Measurements from ENCODE around the gene IMMP1L. TPM values are rescaled to one million over a fixed set of nuclear protein-coding genes. Genes with fewer than 3 reads are reported as not detected.

Gene IMMP1L
- total RNA-seq, 2 experiments from 2014 or later = 27.9 to 37.3 TPM

- no peak overlapping the region for H3K27ac ChIP-seq (ENCODE audit: low read depth, low read length, poor library complexity, severe bottlenecking)
- no peaks in the 10 kb centered on the region for H3K9me3 ChIP-seq (ENCODE audit: low read length)
- ChIA-PET CTCF (ENCODE audit: unreplicated experiment) (no interaction called here), POLR2A (no interaction called here)
- no peaks in the 10 kb centered on the region for H3K36me3 ChIP-seq (ENCODE audit: insufficient read depth, low read length)
- BruUV-seq (replicated peaks) = no TSS peak
- H3K9me2 ChIP-seq (ENCODE audit: insufficient read depth, low read length) = no peaks in the 10 kb centered on the region
- H4K20me1 ChIP-seq (ENCODE audit: insufficient read depth, low read length) = no peaks in the 10 kb centered on the region
- no peak overlapping the region for H3K4me2 ChIP-seq (ENCODE audit: low read length)
- no peak overlapping the region for H3K4me3 ChIP-seq (ENCODE audit: low read depth, low read length, poor library complexity, severe bottlenecking)
- DNase-seq (ENCODE audit: low spot score) = no peak
- no peak for TF ChIP-seq EZH2phosphoT487 (IDR thresholded peaks at IDR 0.05; ENCODE audit: borderline replicate concordance, low read depth, low read length)
- TF ChIP-seq, protein P1, sequence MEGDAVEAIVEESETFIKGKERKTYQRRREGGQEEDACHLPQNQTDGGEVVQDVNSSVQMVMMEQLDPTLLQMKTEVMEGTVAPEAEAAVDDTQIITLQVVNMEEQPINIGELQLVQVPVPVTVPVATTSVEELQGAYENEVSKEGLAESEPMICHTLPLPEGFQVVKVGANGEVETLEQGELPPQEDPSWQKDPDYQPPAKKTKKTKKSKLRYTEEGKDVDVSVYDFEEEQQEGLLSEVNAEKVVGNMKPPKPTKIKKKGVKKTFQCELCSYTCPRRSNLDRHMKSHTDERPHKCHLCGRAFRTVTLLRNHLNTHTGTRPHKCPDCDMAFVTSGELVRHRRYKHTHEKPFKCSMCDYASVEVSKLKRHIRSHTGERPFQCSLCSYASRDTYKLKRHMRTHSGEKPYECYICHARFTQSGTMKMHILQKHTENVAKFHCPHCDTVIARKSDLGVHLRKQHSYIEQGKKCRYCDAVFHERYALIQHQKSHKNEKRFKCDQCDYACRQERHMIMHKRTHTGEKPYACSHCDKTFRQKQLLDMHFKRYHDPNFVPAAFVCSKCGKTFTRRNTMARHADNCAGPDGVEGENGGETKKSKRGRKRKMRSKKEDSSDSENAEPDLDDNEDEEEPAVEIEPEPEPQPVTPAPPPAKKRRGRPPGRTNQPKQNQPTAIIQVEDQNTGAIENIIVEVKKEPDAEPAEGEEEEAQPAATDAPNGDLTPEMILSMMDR (conservative IDR thresholded peaks at IDR 0.05; ENCODE audit: low read length) = no peak
- intact Hi-C loops (cut with micrococcal nuclease; ENCODE audit: unreplicated experiment) = no loop called here
- H3K4me1 ChIP-seq (ENCODE audit: insufficient read depth, low read length, poor library complexity, severe bottlenecking) = no peaks in the 10 kb centered on the region
- H3K79me2 ChIP-seq (ENCODE audit: insufficient read depth, low read depth, low read length) = no peaks in the 10 kb centered on the region
- H2AFZ ChIP-seq (ENCODE audit: low read length) = no peak overlapping the region
These were observed 75.6 kb downstream of the IMMP1L start for GRCh38 chr11:31433851-31434250.

GRCh38 chr11:31424652-31425051 lies 84.8 kb downstream of the IMMP1L start:
- Histone ChIP-seq H3K4me2 (ENCODE audit: low read length) (no peak overlapping the region), H3K9me3 (ENCODE audit: low read length) (no peaks in the 10 kb centered on the region), H3K9me2 (ENCODE audit: insufficient read depth, low read length) (no peaks in the 10 kb centered on the region), H2AFZ (ENCODE audit: low read length) (no peak overlapping the region), H3K4me1 (ENCODE audit: insufficient read depth, low read length, poor library complexity, severe bottlenecking) (no peaks in the 10 kb centered on the region), H3K36me3 (ENCODE audit: insufficient read depth, low read length) (no peaks in the 10 kb centered on the region), H3K27ac (ENCODE audit: low read depth, low read length, poor library complexity, severe bottlenecking) (no peak overlapping the region), H4K20me1 (ENCODE audit: insufficient read depth, low read length) (no peaks in the 10 kb centered on the region), H3K4me3 (ENCODE audit: low read depth, low read length, poor library complexity, severe bottlenecking) (no peak overlapping the region), H3K79me2 (ENCODE audit: insufficient read depth, low read depth, low read length) (no peaks in the 10 kb centered on the region)
- intact Hi-C loops (cut with micrococcal nuclease; ENCODE audit: unreplicated experiment) = no loop called here
- no peak for DNase-seq (ENCODE audit: low spot score)
- no peak for TF ChIP-seq EZH2phosphoT487 (IDR thresholded peaks at IDR 0.05; ENCODE audit: borderline replicate concordance, low read depth, low read length)
- TF ChIP-seq, protein P1 (conservative IDR thresholded peaks at IDR 0.05; ENCODE audit: low read length) = no peak
- POLR2A ChIA-PET = interaction anchor here (1.2 kb wide), 1 partner anchor 10 kb away, joined by 4 read pairs; no protein-coding TSS in a partner anchor
- no TSS peak for BruUV-seq (replicated peaks)
- CTCF ChIA-PET (ENCODE audit: unreplicated experiment) = no interaction called here

DNA sequence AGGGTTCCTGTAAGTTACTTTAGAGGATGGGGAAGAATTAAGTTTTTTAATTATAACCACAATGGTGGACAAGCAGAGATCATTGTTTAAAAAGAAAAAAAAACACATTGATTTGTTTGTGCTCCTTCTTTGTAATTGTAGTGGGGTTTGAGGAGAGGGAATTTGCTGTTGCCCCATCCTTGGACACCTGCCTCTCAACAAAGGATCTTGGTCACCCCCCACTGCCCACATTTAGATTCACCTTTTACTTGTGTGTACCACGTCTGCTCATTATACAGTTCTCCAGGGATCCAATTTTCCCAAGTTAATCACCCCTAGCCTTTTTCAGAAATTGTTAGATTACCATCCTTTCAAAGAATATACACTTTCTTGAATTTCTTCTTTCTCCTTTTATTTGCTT lies 86.7 kb downstream of the IMMP1L start:
- H2AFZ ChIP-seq (ENCODE audit: low read length) = no peak overlapping the region
- no peaks in the 10 kb centered on the region for H3K4me1 ChIP-seq (ENCODE audit: insufficient read depth, low read length, poor library complexity, severe bottlenecking)
- H3K4me2 ChIP-seq (ENCODE audit: low read length) = no peak overlapping the region
- intact Hi-C loops (cut with micrococcal nuclease; ENCODE audit: unreplicated experiment) = no loop called here
- CTCF ChIA-PET (ENCODE audit: unreplicated experiment) = no interaction called here
- no peaks in the 10 kb centered on the region for H4K20me1 ChIP-seq (ENCODE audit: insufficient read depth, low read length)
- no peak overlapping the region for H3K4me3 ChIP-seq (ENCODE audit: low read depth, low read length, poor library complexity, severe bottlenecking)
- POLR2A ChIA-PET = no interaction called here
- no peak overlapping the region for H3K27ac ChIP-seq (ENCODE audit: low read depth, low read length, poor library complexity, severe bottlenecking)
- no TSS peak for BruUV-seq (replicated peaks)
- no peaks in the 10 kb centered on the region for H3K9me3 ChIP-seq (ENCODE audit: low read length)
- H3K9me2 ChIP-seq (ENCODE audit: insufficient read depth, low read length) = no peaks in the 10 kb centered on the region
- no peak for TF ChIP-seq EZH2phosphoT487 (IDR thresholded peaks at IDR 0.05; ENCODE audit: borderline replicate concordance, low read depth, low read length)
- TF ChIP-seq, protein P1 (conservative IDR thresholded peaks at IDR 0.05; ENCODE audit: low read length) = no peak
- H3K36me3 ChIP-seq (ENCODE audit: insufficient read depth, low read length) = no peaks in the 10 kb centered on the region
- H3K79me2 ChIP-seq (ENCODE audit: insufficient read depth, low read depth, low read length) = no peaks in the 10 kb centered on the region
- no peak for DNase-seq (ENCODE audit: low spot score)
